ENCODE measurements around the gene TTC8. TPM values are rescaled to one million over a fixed set of nuclear protein-coding genes. Genes with fewer than 3 reads are reported as not detected.
"Not testable (repeated sequence)": the region's sequence is repeated elsewhere in the genome, so short reads cannot be mapped to it uniquely, and the experiment has no call there.

The TTC8 gene
- total RNA-seq, result 29.7 and 30.0 TPM in 2 replicates
- long read RNA-seq, full-length matches to known transcripts, result 127 of 152 reads
- long read RNA-seq, partial matches to known transcripts, result 6 of 152 reads
- long read RNA-seq, other reads (novel, unspliced or antisense), result 19 of 152 reads

DNA sequence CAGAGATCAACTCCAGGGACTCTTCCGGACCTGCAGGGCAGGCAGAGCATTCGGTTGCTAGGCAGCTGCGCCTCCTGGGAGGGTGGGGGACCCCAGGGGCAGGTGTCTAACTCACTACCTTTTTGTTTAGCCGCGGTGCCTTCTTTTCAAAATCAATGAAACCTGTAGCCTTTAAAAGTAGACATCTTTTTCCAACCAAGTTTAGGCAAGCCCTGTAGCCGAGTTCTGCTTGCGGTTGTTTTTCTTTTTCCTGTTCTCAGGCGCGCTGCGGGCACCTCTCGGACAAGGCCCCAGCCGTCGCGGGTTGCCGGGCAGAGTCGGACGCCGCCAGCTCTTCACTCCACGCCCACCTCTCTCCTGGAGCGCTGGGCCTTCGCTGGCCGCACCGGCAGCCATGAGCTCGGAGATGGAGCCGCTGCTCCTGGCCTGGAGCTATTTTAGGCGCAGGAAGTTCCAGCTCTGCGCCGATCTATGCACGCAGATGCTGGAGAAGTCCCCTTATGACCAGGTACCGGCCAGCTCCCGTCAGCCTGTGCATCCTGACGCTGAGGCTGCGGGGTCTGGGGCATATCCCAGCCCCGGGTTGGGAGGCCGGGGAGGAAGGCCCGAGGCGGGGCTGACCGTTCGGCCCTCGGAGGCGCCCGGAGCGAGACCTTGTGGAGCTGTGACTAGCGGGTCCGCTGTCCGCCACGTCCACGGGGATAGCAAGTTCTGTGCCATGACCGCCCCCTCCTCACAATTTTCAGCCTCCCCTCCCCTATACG, at the start of gene TTC8:
TSS of gene TTC8 (plus strand) at position 338 of the 764 bp plus-strand sequence. CDS start at position 395, 57 bp downstream.
- Mint-ChIP-seq H3K9me3 (ENCODE audit: low read depth) (no peaks in the 10 kb centered on the region), H3K4me1 (ENCODE audit: low read depth) (peaks cover 29% of the 10 kb centered on the region), H3K27ac (peak within 1 kb of the TSS; percentile 100), H3K36me3 (ENCODE audit: insufficient read depth) (no peaks in the 10 kb centered on the region), H3K4me3 (ENCODE audit: low read depth) (peak within 1 kb of the TSS; percentile 92), H3K27me3 (no peaks in the 10 kb centered on the region)
- TF ChIP-seq, protein P1, sequence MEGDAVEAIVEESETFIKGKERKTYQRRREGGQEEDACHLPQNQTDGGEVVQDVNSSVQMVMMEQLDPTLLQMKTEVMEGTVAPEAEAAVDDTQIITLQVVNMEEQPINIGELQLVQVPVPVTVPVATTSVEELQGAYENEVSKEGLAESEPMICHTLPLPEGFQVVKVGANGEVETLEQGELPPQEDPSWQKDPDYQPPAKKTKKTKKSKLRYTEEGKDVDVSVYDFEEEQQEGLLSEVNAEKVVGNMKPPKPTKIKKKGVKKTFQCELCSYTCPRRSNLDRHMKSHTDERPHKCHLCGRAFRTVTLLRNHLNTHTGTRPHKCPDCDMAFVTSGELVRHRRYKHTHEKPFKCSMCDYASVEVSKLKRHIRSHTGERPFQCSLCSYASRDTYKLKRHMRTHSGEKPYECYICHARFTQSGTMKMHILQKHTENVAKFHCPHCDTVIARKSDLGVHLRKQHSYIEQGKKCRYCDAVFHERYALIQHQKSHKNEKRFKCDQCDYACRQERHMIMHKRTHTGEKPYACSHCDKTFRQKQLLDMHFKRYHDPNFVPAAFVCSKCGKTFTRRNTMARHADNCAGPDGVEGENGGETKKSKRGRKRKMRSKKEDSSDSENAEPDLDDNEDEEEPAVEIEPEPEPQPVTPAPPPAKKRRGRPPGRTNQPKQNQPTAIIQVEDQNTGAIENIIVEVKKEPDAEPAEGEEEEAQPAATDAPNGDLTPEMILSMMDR (IDR thresholded peaks at IDR 0.05; ENCODE audit: unreplicated experiment), result no peak
- DNase-seq (ENCODE audit: low spot score, unreplicated experiment), result peak; percentile 69

DNA sequence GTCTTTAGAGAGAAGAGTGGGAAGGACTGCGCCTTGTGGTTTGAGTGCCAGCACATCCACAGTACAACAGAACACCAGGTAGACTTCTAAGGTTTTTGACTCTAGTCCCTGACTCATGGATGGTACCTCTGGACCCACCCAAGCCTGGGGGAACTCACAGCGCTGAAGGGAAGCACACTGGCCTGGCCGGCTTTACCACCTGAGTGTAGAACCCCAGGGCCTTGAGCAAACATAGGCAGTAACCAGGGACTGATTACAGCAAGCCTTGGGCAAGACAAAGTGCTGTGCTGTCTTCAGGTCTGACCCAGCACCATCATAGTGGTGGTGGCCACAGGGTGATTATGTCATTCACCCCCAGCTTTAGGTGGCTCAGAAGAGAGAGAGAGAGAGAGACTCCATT, 48.9 kb upstream of the TTC8 start:
- Mint-ChIP-seq H3K9me3 (ENCODE audit: low read depth) (no peaks in the 10 kb centered on the region), H3K27ac (no peak overlapping the region), H3K36me3 (ENCODE audit: insufficient read depth) (peaks cover 2% of the 10 kb centered on the region), H3K27me3 (no peaks in the 10 kb centered on the region), H3K4me1 (ENCODE audit: low read depth) (no peaks in the 10 kb centered on the region), H3K4me3 (ENCODE audit: low read depth) (no peak overlapping the region)
- DNase-seq (ENCODE audit: low spot score, unreplicated experiment), result no peak
- TF ChIP-seq, protein P1 (IDR thresholded peaks at IDR 0.05; ENCODE audit: unreplicated experiment), result no peak

DNA sequence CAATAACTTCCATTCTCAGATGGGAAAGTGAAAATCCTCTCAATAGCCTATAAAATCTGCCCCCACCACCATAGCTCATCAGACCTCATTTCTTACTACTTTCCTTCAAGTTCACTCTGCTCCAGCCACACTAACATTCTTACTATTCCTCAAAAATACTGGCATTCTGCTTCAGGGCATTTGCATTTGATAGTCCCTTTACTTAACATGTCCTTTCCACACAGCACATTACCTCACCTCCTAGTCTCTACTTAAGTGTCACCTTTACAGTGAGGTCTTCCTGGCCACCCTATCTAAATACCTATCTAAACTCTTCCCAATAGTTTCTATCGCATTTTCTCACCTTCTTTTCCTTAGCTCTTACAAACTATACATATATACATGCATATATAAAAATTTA, 38.5 kb upstream of the TTC8 start:
- Mint-ChIP-seq H3K9me3 (ENCODE audit: low read depth) (peaks cover 47% of the 10 kb centered on the region), H3K36me3 (ENCODE audit: insufficient read depth) (peaks cover 16% of the 10 kb centered on the region), H3K27me3 (peaks cover 7% of the 10 kb centered on the region), H3K4me1 (ENCODE audit: low read depth) (peaks cover under 1% of the 10 kb centered on the region), H3K4me3 (ENCODE audit: low read depth) (no peak overlapping the region), H3K27ac (no peak overlapping the region)
- DNase-seq (ENCODE audit: low spot score, unreplicated experiment), result no peak
- TF ChIP-seq, protein P1 (IDR thresholded peaks at IDR 0.05; ENCODE audit: unreplicated experiment), result no peak

DNA sequence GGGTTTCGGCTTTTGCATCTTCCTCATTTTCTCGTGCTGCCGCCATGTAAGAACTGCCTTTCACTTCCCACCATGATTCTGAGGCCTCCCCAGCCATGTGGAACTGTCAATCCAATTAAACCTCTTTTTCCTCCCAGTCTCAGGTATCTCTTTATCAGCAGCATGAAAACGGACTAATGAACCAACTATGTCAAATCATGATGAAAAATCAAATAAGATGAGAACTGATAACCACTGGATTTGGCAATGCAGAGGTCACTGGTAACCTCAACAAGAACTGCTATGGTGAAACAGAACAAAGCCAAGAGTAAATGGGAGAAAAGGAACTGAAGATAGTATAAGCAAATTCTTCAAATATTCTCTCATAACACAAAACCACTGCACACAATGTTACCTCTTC, 37.7 kb upstream of the TTC8 start:
- no peak for DNase-seq (ENCODE audit: low spot score, unreplicated experiment)
- peaks cover 2% of the 10 kb centered on the region for H3K4me1 Mint-ChIP-seq (ENCODE audit: low read depth)
- H3K36me3 Mint-ChIP-seq (ENCODE audit: insufficient read depth), result peaks cover 13% of the 10 kb centered on the region
- no peak overlapping the region for H3K4me3 Mint-ChIP-seq (ENCODE audit: low read depth)
- no peak overlapping the region for H3K27ac Mint-ChIP-seq
- H3K9me3 Mint-ChIP-seq (ENCODE audit: low read depth), result peaks cover 41% of the 10 kb centered on the region
- peaks cover 11% of the 10 kb centered on the region for H3K27me3 Mint-ChIP-seq
- TF ChIP-seq, protein P1 (IDR thresholded peaks at IDR 0.05; ENCODE audit: unreplicated experiment), result no peak

DNA sequence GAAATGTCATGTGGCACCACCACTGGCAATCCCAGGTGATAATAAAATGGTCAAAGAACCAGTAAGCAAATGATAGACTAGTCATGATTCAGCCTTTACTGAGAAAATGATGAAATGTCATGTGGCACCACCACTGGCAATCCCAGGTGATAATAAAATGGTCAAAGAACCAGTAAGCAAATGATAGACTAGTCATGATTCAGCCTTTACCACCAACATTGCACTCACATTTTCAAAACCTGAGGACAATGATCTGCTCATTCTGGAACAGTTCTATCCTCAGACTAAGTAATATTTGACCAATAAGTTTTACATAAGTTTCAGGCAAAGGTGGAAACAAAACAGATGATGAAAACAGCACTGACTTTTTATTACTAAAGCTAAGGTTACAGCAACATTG, 34.9 kb upstream of the TTC8 start:
- H3K27ac Mint-ChIP-seq; H3K4me1 Mint-ChIP-seq (ENCODE audit: low read depth); H3K36me3 Mint-ChIP-seq (ENCODE audit: insufficient read depth); H3K4me3 Mint-ChIP-seq (ENCODE audit: low read depth); DNase-seq (ENCODE audit: low spot score, unreplicated experiment): not testable (repeated sequence)
- H3K9me3 Mint-ChIP-seq (ENCODE audit: low read depth), result peaks cover 17% of the 10 kb centered on the region
- peaks cover 11% of the 10 kb centered on the region for H3K27me3 Mint-ChIP-seq

Measured in progenitor cell of endocrine pancreas (in vitro differentiated cells).